HAP-1 (cell line): ENCODE data around the gene TRIM7.
A peak's percentile ranks its signal among the peaks of the same experiment; 100 is the strongest.

Experiments used
- DNase-seq, 2 experiments: peaks; one replicate each; pipeline ENCODE4 v3.0.0-alpha.2; 2016 to 2020; ENCODE audit warnings: low spot score in 2 of 2
- H3K27me3 ChIP-seq: fragments of 250-450 bp; sonication (Bioruptor Pico); 2 replicates; pipeline ENCODE4 v1.5.1; 2020; ENCODE audit warnings: low read depth, mild to moderate bottlenecking, moderate library complexity
- H3K36me3 ChIP-seq: fragments of 250-450 bp; sonication (Bioruptor Pico); replicated peaks from 2 replicates; pipeline ENCODE4 v1.5.1; 2020; ENCODE audit warnings: mild to moderate bottlenecking
- H3K4me1 ChIP-seq: fragments of 250-450 bp; sonication (Bioruptor Pico); 2 replicates; pipeline ENCODE4 v1.5.1; 2020; ENCODE audit warnings: mild to moderate bottlenecking
- H3K4me3 ChIP-seq: fragments of 250-450 bp; sonication (Bioruptor Pico); 2 replicates; pipeline ENCODE4 v1.5.1; 2020; ENCODE audit warnings: mild to moderate bottlenecking, moderate library complexity
- H3K9me3 ChIP-seq: fragments of 250-450 bp; sonication (Bioruptor Pico); 2 replicates; pipeline ENCODE4 v1.5.1; 2020; ENCODE audit warnings: mild to moderate bottlenecking, moderate library complexity
- in situ Hi-C: fragments of 300-500 bp; cut with MboI; formaldehyde crosslinking; loops from 3 replicates; pipeline ENCODE4 v1.14.3; 2020; ENCODE audit warnings: low sequenced_read_pairs, inconsistent platforms, mixed read lengths

The TRIM7 gene

GRCh38 chr5:181236471-181236870 lies 31.5 kb upstream of the TRIM7 start:
- Histone ChIP-seq H3K9me3 (no peaks in the 10 kb centered on the region), H3K4me1 (peaks cover 2% of the 10 kb centered on the region), H3K4me3 (no peak overlapping the region), H3K36me3 (peaks cover 87% of the 10 kb centered on the region), H3K27me3 (no peaks in the 10 kb centered on the region)
- in situ Hi-C loops, result no loop called here
- no peak for DNase-seq

GRCh38 chr5:181235689-181236366 lies 30.8 kb upstream of the TRIM7 start:
- peaks cover 86% of the 10 kb centered on the region for H3K36me3 ChIP-seq
- no peaks in the 10 kb centered on the region for H3K9me3 ChIP-seq
- no peaks in the 10 kb centered on the region; the same call in 1 of the 2 replicates for H3K4me1 ChIP-seq
- H3K27me3 ChIP-seq, result no peaks in the 10 kb centered on the region
- no peak overlapping the region for H3K4me3 ChIP-seq
- no peak for DNase-seq
- in situ Hi-C loops, result no loop called here

- Histone ChIP-seq H3K27me3 (no peaks in the 10 kb centered on the region), H3K4me1 (no peaks in the 10 kb centered on the region; the same call in 1 of the 2 replicates), H3K9me3 (no peaks in the 10 kb centered on the region), H3K4me3 (no peak overlapping the region), H3K36me3 (peaks cover 84% of the 10 kb centered on the region)
- in situ Hi-C loops, result no loop called here
- DNase-seq, result no peak
Observed at GRCh38 chr5:181235323-181235688, 30.3 kb upstream of the TRIM7 start.

- Histone ChIP-seq H3K36me3 (peaks cover 78% of the 10 kb centered on the region), H3K4me1 (no peaks in the 10 kb centered on the region), H3K27me3 (no peaks in the 10 kb centered on the region), H3K9me3 (no peaks in the 10 kb centered on the region), H3K4me3 (no peak overlapping the region)
- DNase-seq, result no peak
- in situ Hi-C loops, result no loop called here
Observed at GRCh38 chr5:181234455-181235306, 29.7 kb upstream of the TRIM7 start.

- Histone ChIP-seq H3K4me3 (no peak overlapping the region), H3K36me3 (peaks cover 70% of the 10 kb centered on the region), H3K9me3 (no peaks in the 10 kb centered on the region), H3K4me1 (no peaks in the 10 kb centered on the region), H3K27me3 (no peaks in the 10 kb centered on the region)
- in situ Hi-C loops, result no loop called here
- no peak for DNase-seq
Observed at GRCh38 chr5:181233801-181234454, 28.9 kb upstream of the TRIM7 start.

GRCh38 chr5:181233088-181233800 lies 28.2 kb upstream of the TRIM7 start:
- Histone ChIP-seq H3K4me1 (no peaks in the 10 kb centered on the region), H3K9me3 (no peaks in the 10 kb centered on the region), H3K27me3 (no peaks in the 10 kb centered on the region), H3K4me3 (no peak overlapping the region), H3K36me3 (peaks cover 63% of the 10 kb centered on the region)
- DNase-seq, result no peak
- in situ Hi-C loops, result no loop called here

GRCh38 chr5:181232593-181232992 lies 27.6 kb upstream of the TRIM7 start:
- peaks cover 57% of the 10 kb centered on the region for H3K36me3 ChIP-seq
- H3K4me3 ChIP-seq, result no peak overlapping the region

GRCh38 chr5:181231432-181231831 lies 26.4 kb upstream of the TRIM7 start:
- in situ Hi-C loops, result no loop called here
- Histone ChIP-seq H3K4me3 (no peak overlapping the region), H3K4me1 (no peaks in the 10 kb centered on the region), H3K36me3 (peaks cover 48% of the 10 kb centered on the region), H3K27me3 (no peaks in the 10 kb centered on the region), H3K9me3 (no peaks in the 10 kb centered on the region)
- no peak for DNase-seq

More at GRCh38 chr5:181232593-181232992, 27.6 kb upstream of the TRIM7 start:
- DNase-seq, result no peak
- Histone ChIP-seq H3K9me3 (no peaks in the 10 kb centered on the region), H3K27me3 (no peaks in the 10 kb centered on the region), H3K4me1 (no peaks in the 10 kb centered on the region)
- in situ Hi-C loops, result no loop called here

GRCh38 chr5:181230551-181230950 lies 25.6 kb upstream of the TRIM7 start:
- Histone ChIP-seq H3K27me3 (no peaks in the 10 kb centered on the region), H3K36me3 (peaks cover 39% of the 10 kb centered on the region), H3K9me3 (no peaks in the 10 kb centered on the region), H3K4me3 (no peak overlapping the region), H3K4me1 (no peaks in the 10 kb centered on the region)
- no peak for DNase-seq
- in situ Hi-C loops, result no loop called here

- Histone ChIP-seq H3K9me3 (no peaks in the 10 kb centered on the region), H3K36me3 (peaks cover 39% of the 10 kb centered on the region), H3K27me3 (no peaks in the 10 kb centered on the region), H3K4me3 (no peak overlapping the region), H3K4me1 (peaks cover under 1% of the 10 kb centered on the region; the same call in 1 of the 2 replicates)
- DNase-seq, result no peak
- in situ Hi-C loops, result no loop called here
Observed at GRCh38 chr5:181229996-181230395, 25.0 kb upstream of the TRIM7 start.

- H3K4me3 ChIP-seq, result peak overlapping the region; percentile 88
- H3K36me3 ChIP-seq, result peaks cover 8% of the 10 kb centered on the region; the same call in 1 of the 2 replicates
- H3K27me3 ChIP-seq, result no peaks in the 10 kb centered on the region
- in situ Hi-C loops, result loop anchor here (5.0 kb wide), 1 partner anchor 37 kb away; no protein-coding TSS in a partner anchor
- H3K4me1 ChIP-seq, result peaks cover 12% of the 10 kb centered on the region
- H3K9me3 ChIP-seq, result no peaks in the 10 kb centered on the region
- DNase-seq, result no peak
Observed at GRCh38 chr5:181224390-181225229, 19.6 kb upstream of the TRIM7 start.

- H3K4me3 ChIP-seq, result peak overlapping the region; percentile 88
- no peaks in the 10 kb centered on the region for H3K9me3 ChIP-seq
- H3K27me3 ChIP-seq, result no peaks in the 10 kb centered on the region
- peak; percentile 47 to 82 for DNase-seq
- in situ Hi-C loops, result loop anchor here (5.0 kb wide), 1 partner anchor 37 kb away; no protein-coding TSS in a partner anchor
- peaks cover 12% of the 10 kb centered on the region for H3K4me1 ChIP-seq
- H3K36me3 ChIP-seq, result peaks cover 8% of the 10 kb centered on the region; the same call in 1 of the 2 replicates
Observed at GRCh38 chr5:181223729-181224389, 18.9 kb upstream of the TRIM7 start.
